HG02642 (cell line): ENCODE data around the gene CD163.
"Not testable (repeated sequence)": the region's sequence is repeated elsewhere in the genome, so short reads cannot be mapped to it uniquely, and the experiment has no call there.

Experiments used
- ATAC-seq: cut with Tn5 transposase; IDR thresholded peaks from one replicate; pipeline ENCODE4 v1.9.1; 2021; ENCODE audit warnings: mild to moderate bottlenecking; ENCODE audit not compliant: unreplicated experiment, poor library complexity

Gene CD163

DNA sequence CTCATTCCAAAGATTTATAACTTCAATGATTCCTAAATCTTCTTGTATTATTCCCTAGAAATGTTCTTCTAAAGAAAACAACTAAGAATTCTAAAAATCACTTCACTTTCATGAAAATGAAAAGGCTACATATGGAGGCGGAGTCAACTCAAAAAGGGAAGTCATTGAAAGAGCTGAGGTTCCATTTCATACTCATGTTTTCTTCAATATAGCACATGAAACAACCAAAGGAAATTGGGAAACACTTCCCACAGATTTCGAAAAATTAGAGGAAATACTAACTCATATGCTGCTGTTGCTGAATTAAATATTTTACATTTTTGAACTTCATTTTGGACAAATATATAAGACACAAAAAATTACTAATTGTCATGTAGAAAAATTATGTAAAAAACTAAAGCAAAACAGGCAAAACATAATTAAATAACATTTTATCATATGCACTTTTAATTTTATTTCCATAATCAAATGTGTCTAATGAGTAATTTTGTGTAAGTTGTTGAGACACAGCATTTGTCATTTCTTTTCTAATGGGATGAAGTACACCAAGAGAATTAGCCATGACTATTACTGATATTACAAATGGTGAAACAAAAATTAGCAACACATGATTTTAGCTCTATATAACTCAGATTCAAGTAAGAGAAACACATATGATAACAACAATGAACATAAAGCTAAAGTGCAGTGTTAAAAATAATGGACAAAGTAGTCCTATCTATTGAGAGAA, at the start of gene CD163:
CD163 (minus strand) TSS at position 92 of the 730 bp plus-strand sequence; CDS start at position 5, 87 bp downstream.
- no peak for ATAC-seq

GRCh38 chr12:7542813-7543212, 39.2 kb upstream of the CD163 start:
- ATAC-seq, result no peak

- no peak for ATAC-seq
Observed at GRCh38 chr12:7542046-7542445, 38.5 kb upstream of the CD163 start.

GRCh38 chr12:7514416-7514815, 10.8 kb upstream of the CD163 start:
- ATAC-seq, result no peak

DNA sequence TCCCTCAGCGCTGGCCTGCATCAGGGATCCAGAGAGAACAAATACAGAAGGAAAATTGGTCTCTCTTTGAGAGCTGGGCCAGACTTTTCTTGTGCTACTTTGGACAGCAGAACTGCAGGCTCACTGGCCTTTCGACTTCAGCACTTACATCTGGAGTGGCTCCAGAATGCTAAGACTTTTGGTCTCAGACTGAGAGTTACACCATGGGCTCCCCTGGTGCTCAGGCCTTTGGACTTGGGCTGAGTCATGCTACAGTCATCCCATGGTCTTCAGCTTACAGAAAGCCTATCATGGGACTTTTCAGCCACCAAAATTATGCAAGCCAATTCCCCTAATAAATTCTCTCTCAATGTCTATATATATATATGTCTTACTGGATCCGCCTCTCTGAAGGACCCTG, 9.0 kb upstream of the CD163 start:
- ATAC-seq, result no peak

DNA sequence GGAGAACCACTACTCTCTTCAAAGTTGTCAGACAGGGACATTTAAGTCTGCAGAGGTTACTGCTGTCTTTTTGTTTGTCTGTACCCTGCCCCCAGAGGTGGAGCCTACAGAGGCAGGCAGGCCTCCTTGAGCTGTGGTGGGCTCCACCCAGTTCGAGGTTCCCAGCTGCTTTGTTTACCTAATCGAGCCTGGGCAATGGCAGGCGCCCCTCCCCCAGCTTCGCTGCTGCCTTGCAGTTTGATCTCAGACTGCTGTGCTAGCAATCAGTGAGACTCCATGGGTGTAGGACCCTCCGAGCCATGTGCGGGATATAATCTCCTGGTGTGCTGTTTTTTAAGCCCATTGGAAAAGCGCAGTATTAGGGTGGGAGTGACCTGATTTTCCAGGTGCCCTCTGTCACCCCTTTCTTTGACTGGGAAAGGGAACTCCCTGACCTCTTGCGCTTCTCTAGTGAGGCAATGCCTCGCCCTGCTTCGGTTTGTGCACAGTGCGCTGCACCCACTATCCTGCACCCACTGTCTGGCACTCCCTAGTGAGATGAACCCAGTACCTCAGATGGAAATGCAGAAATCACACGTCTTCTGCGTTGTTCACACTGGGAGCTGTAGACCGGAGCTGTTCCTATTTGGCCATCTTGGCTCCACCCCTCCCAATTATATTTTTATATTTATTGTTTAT, 6.4 kb upstream of the CD163 start:
- ATAC-seq, result not testable (repeated sequence)

DNA sequence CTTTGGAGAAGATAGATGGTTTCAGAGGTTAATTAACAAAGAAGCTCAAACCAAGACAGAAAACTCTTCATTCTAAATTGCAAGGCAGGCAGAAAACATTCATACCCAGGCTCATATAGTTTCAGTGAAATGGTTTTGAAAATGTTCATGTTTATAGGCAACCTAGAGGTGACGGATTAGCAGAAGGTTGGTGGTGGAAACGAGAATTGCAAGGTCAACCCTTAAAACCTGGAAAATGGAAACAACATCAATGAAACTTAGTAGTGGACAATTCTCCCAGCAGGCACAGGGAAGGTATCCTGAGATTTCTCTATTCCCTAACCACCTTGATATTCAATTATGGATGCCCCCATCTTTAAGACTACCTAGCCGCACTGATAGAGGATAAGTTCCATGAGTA, 965 bp downstream of the CD163 start:
- ATAC-seq, result no peak

DNA sequence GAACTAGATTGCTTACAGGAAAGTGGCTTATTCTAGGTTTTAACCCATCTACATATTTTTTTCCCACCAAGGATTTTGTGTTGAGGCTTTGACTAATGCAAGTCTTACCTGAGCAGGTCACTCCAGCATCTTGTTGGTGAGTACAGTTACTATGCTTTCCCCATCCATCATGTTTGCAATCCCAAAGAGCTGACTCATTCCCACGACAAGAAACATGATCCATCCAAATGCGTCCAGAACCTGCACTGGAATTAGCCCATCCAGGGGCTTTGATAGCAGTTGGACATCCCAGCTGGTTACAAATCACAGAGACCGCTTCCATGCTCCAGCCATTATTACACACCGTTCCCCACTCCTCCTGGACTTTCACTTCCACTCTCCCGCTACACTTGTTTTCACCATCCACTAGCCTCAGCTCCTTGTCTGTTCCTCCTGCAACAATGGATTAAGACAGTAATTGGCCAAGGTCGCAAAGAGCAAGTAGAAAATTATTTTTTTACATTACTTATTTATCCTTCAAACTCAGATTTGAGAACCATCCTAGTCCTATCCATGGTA, 2.5 kb downstream of the CD163 start:
- no peak for ATAC-seq

DNA sequence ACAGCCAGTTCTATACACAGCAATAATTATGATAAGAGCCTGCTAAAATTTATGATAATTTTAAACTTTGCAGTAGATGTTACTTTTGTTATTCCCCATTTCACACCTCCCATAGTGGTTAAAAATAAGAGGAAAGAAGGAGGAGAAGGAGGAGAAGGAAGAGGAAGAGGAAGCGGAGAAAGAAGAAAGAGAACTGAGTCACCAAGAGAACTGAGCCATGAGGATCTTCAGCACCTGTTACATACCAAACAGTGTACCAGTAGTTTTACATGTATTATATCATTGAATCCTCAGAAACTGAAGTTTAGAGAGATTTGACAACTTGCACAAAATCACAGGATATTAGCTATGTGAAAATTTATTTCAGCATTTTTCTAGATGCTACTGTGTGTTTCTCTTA, 3.9 kb downstream of the CD163 start:
- ATAC-seq, result no peak

DNA sequence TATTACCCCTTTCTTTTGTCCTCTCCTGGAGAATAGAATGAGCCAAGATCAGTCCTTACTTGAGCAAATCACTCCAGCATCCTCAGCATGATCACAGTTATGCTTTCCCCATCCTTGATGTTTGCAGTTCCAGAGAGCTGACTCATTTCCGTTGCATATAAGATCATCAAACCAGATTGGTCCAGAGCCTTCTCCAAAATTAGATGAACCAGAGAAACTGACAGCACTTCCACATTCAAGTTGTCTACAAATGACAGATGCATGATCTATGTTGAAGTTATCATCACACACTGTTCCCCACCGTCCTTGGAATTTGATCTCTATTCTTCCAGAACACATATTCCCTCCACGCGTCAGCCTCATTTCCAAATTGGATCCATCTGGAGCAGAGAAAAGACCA, 4.8 kb downstream of the CD163 start:
- ATAC-seq, result no peak

GRCh38 chr12:7497661-7498060, 5.9 kb downstream of the CD163 start:
- ATAC-seq, result no peak

- no peak for ATAC-seq
Observed at GRCh38 chr12:7496451-7496850, 7.1 kb downstream of the CD163 start.

DNA sequence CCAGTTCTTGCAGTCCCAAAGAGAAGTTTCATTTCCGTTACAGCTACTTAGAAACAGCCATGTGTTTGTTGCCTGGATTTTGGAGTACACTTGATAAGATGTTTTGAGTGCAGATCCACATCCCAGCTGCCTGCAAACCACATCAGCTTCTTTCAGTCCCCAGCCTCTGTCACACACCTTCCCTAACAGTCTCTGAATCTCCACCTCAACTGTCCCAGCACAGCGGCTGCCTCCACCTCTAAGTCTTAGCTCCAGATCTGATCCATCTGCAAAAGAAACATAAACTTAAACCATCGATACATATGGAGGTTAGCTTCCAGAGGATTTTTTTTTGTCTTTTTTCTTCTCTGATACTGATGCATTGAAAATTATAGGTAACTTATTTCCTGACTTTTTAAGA, 8.4 kb downstream of the CD163 start:
- no peak for ATAC-seq

- ATAC-seq, result no peak
Observed at GRCh38 chr12:7493006-7493405, 10.6 kb downstream of the CD163 start.

DNA sequence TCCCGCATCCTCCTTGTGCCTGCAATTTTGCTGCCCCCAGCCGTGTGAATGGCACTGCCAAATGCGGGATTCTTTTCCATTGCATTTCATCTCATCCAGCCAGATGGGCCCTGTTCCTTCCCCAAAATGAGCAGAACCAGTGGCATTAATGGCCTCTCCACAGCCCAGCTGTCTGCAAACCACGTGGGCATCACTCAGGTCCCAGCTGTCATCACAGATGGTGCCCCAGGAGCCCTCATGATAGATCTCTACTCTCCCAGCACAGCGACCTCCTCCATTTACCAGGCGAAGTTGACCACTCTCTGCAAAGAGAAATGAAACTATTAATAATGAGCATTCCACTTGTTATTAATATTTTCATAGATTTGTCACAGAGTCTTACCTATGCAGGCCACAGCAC, 17.1 kb downstream of the CD163 start:
- no peak for ATAC-seq

DNA sequence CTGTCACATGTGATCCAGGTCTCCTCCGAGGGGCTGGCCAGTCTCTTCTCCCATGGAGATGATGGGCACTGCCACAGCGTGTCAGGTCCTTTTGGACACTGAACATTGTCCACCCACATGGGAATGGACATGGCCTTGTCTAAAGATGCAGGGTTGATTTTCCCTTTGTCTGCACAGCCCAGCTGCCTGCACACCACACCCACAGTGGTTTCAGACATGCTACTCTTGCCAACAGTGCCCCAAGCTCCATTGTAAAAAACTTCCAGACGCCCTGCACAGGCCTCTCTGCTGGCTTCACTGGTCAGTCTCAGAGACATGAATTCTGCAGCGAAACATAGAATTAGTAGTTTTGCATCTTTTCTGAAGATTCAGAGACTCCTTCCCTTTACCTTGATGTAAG, 18.5 kb downstream of the CD163 start:
- no peak for ATAC-seq

- ATAC-seq, result no peak
Observed at GRCh38 chr12:7483343-7483742, 20.2 kb downstream of the CD163 start.

GRCh38 chr12:7479771-7480170, 23.8 kb downstream of the CD163 start:
- ATAC-seq, result no peak

DNA sequence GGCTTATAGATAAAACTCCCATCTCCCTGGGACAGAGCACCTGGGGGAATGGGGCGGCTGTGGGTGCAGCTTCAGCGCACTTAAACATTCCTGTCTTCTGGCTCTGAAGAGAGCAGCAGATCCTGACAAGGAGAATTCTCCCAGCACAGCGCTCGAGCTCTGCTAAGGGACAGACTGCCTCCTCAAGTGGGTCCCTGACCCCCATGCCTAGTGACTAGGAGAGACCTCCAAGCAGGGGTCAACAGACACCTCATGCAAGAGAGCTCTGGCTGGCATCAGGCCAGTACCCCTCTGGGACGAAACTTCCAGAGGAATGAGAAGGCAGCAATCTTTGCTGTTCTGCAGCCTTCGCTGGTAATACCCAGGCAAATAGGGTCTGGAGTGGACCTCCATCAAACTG, 31.5 kb downstream of the CD163 start:
- ATAC-seq, result no peak

GRCh38 chr12:7460375-7461259, 43.0 kb downstream of the CD163 start:
- ATAC-seq, result no peak

DNA sequence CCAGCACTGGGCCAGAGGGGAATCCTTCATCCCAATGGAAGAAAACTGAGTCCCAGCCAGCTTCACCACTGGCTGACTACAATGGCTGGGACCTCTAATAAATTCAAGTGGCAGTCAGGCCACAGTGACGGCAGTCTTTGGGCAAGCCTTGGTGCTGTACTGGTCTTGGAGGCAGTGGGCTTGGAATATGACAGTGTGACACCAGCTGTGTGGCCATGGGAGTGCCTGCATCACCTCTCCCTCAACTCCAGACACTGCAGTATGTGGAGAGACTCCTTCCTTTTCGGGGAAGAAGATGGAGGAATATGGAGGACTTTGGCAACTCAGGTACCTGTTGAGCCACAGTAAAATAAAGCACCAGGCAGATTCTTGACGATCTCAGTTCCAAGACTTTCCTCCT, 43.6 kb downstream of the CD163 start:
- no peak for ATAC-seq
